Activated T-helper 17 cell treated with anti-CD3 and anti-CD28 coated beads, Interleukin-2, amount 50 U/mL, for 72 hours (primary cell): Measurements from ENCODE around the gene PRODH. TPM values are rescaled to one million over a fixed set of nuclear protein-coding genes. Genes with fewer than 3 reads are reported as not detected.
A peak's percentile ranks its signal among the peaks of the same experiment; 100 is the strongest.
"Not testable (repeated sequence)": the region's sequence is repeated elsewhere in the genome, so short reads cannot be mapped to it uniquely, and the experiment has no call there.

Experiments
- ATAC-seq: fragments of 150-1000 bp; cut with Tn5 transposase; replicated peaks from 2 replicates; pipeline ENCODE4 v1.10.0; 2021; ENCODE audit warnings: mild to moderate bottlenecking, moderate library complexity
- H3K27ac Mint-ChIP-seq: one replicate; pipeline ENCODE4 v1.8.0; 2022; ENCODE audit warnings: mixed read lengths
- H3K27me3 Mint-ChIP-seq: one replicate; pipeline ENCODE4 v1.8.0; 2022; ENCODE audit warnings: mixed read lengths
- H3K36me3 Mint-ChIP-seq: one replicate; pipeline ENCODE4 v1.8.0; 2022; ENCODE audit warnings: low read depth, mild to moderate bottlenecking, mixed read lengths
- H3K4me1 Mint-ChIP-seq: one replicate; pipeline ENCODE4 v1.8.0; 2022; ENCODE audit warnings: mixed read lengths
- H3K4me3 Mint-ChIP-seq: one replicate; pipeline ENCODE4 v1.8.0; 2022; ENCODE audit warnings: mild to moderate bottlenecking, mixed read lengths
- H3K9me3 Mint-ChIP-seq: one replicate; pipeline ENCODE4 v1.8.0; 2022; ENCODE audit warnings: mixed read lengths
- total RNA-seq, 2 donors: library from RNA; stranded (reverse); gene quantifications; one replicate each; pipeline ENCODE4 v1.2.3, GENCODE V29; 2022

The PRODH gene
- total RNA-seq, 2 donors from 2014 or later, result 1.1 TPM; not detected in 1

GRCh38 chr22:18960166-18960820 lies 24.2 kb upstream of the PRODH start:
- not testable (repeated sequence) for H3K27ac Mint-ChIP-seq, H3K9me3 Mint-ChIP-seq, H3K4me1 Mint-ChIP-seq, H3K4me3 Mint-ChIP-seq, H3K27me3 Mint-ChIP-seq, H3K36me3 Mint-ChIP-seq, ATAC-seq

- not testable (repeated sequence) for ATAC-seq, H3K4me1 Mint-ChIP-seq, H3K9me3 Mint-ChIP-seq, H3K4me3 Mint-ChIP-seq, H3K36me3 Mint-ChIP-seq, H3K27ac Mint-ChIP-seq, H3K27me3 Mint-ChIP-seq
Observed at GRCh38 chr22:18959741-18960140, 23.6 kb upstream of the PRODH start.

GRCh38 chr22:18959266-18959665 lies 23.2 kb upstream of the PRODH start:
- H3K4me1 Mint-ChIP-seq, H3K27ac Mint-ChIP-seq, H3K27me3 Mint-ChIP-seq, ATAC-seq, H3K36me3 Mint-ChIP-seq, H3K4me3 Mint-ChIP-seq, H3K9me3 Mint-ChIP-seq: not testable (repeated sequence)

GRCh38 chr22:18958738-18959137 lies 22.6 kb upstream of the PRODH start:
- H3K9me3 Mint-ChIP-seq, H3K4me1 Mint-ChIP-seq, H3K27me3 Mint-ChIP-seq, H3K27ac Mint-ChIP-seq, ATAC-seq, H3K36me3 Mint-ChIP-seq, H3K4me3 Mint-ChIP-seq: not testable (repeated sequence)

GRCh38 chr22:18958321-18958705 lies 22.2 kb upstream of the PRODH start:
- H3K4me3 Mint-ChIP-seq, H3K27ac Mint-ChIP-seq, H3K36me3 Mint-ChIP-seq, ATAC-seq, H3K4me1 Mint-ChIP-seq, H3K27me3 Mint-ChIP-seq, H3K9me3 Mint-ChIP-seq: not testable (repeated sequence)

GRCh38 chr22:18957621-18958320 lies 21.7 kb upstream of the PRODH start:
- H3K4me1 Mint-ChIP-seq, H3K4me3 Mint-ChIP-seq, ATAC-seq, H3K36me3 Mint-ChIP-seq, H3K27me3 Mint-ChIP-seq, H3K9me3 Mint-ChIP-seq, H3K27ac Mint-ChIP-seq: not testable (repeated sequence)

- not testable (repeated sequence) for H3K4me3 Mint-ChIP-seq, H3K27ac Mint-ChIP-seq, H3K4me1 Mint-ChIP-seq, H3K27me3 Mint-ChIP-seq, H3K36me3 Mint-ChIP-seq, H3K9me3 Mint-ChIP-seq, ATAC-seq
Observed at GRCh38 chr22:18956956-18957355, 20.9 kb upstream of the PRODH start.

- not testable (repeated sequence) for ATAC-seq, H3K27ac Mint-ChIP-seq, H3K9me3 Mint-ChIP-seq, H3K4me3 Mint-ChIP-seq, H3K4me1 Mint-ChIP-seq, H3K27me3 Mint-ChIP-seq, H3K36me3 Mint-ChIP-seq
Observed at GRCh38 chr22:18956121-18956895, 20.2 kb upstream of the PRODH start.

- Mint-ChIP-seq H3K4me1 (no peaks in the 10 kb centered on the region), H3K36me3 (no peaks in the 10 kb centered on the region), H3K27ac (no peak overlapping the region), H3K4me3 (no peak overlapping the region), H3K27me3 (peaks cover 3% of the 10 kb centered on the region), H3K9me3 (no peaks in the 10 kb centered on the region)
- no peak for ATAC-seq
Observed at GRCh38 chr22:18955696-18956095, 19.6 kb upstream of the PRODH start.

GRCh38 chr22:18954990-18955571 lies 19.0 kb upstream of the PRODH start:
- Mint-ChIP-seq H3K9me3 (no peaks in the 10 kb centered on the region), H3K4me3 (no peak overlapping the region), H3K4me1 (no peaks in the 10 kb centered on the region), H3K36me3 (no peaks in the 10 kb centered on the region), H3K27ac (no peak overlapping the region), H3K27me3 (peaks cover 7% of the 10 kb centered on the region)
- ATAC-seq, result no peak

- H3K27me3 Mint-ChIP-seq, result peaks cover 11% of the 10 kb centered on the region
- H3K9me3 Mint-ChIP-seq, H3K36me3 Mint-ChIP-seq, H3K27ac Mint-ChIP-seq, H3K4me3 Mint-ChIP-seq, H3K4me1 Mint-ChIP-seq: not testable (repeated sequence)
- peak; percentile 70 for ATAC-seq
Observed at GRCh38 chr22:18954303-18954989, 18.4 kb upstream of the PRODH start.

GRCh38 chr22:18953128-18953527 lies 17.0 kb upstream of the PRODH start:
- H3K36me3 Mint-ChIP-seq, H3K9me3 Mint-ChIP-seq, H3K4me3 Mint-ChIP-seq, H3K27ac Mint-ChIP-seq, H3K4me1 Mint-ChIP-seq, ATAC-seq: not testable (repeated sequence)
- peaks cover 17% of the 10 kb centered on the region for H3K27me3 Mint-ChIP-seq

- H3K4me1 Mint-ChIP-seq, result no peaks in the 10 kb centered on the region
- no peaks in the 10 kb centered on the region for H3K9me3 Mint-ChIP-seq
- H3K4me3 Mint-ChIP-seq, result no peak overlapping the region
- no peak overlapping the region for H3K27ac Mint-ChIP-seq
- H3K27me3 Mint-ChIP-seq, result peaks cover 21% of the 10 kb centered on the region
- H3K36me3 Mint-ChIP-seq, result no peaks in the 10 kb centered on the region
- ATAC-seq, result no peak
Observed at GRCh38 chr22:18952022-18952421, 15.9 kb upstream of the PRODH start.

- Mint-ChIP-seq H3K4me3 (no peak overlapping the region), H3K27me3 (peaks cover 21% of the 10 kb centered on the region), H3K9me3 (no peaks in the 10 kb centered on the region), H3K36me3 (no peaks in the 10 kb centered on the region), H3K27ac (no peak overlapping the region), H3K4me1 (no peaks in the 10 kb centered on the region)
- no peak for ATAC-seq
Observed at GRCh38 chr22:18950141-18950540, 14.0 kb upstream of the PRODH start.
